Measurements from ENCODE around the gene C2CD4D.

DNA sequence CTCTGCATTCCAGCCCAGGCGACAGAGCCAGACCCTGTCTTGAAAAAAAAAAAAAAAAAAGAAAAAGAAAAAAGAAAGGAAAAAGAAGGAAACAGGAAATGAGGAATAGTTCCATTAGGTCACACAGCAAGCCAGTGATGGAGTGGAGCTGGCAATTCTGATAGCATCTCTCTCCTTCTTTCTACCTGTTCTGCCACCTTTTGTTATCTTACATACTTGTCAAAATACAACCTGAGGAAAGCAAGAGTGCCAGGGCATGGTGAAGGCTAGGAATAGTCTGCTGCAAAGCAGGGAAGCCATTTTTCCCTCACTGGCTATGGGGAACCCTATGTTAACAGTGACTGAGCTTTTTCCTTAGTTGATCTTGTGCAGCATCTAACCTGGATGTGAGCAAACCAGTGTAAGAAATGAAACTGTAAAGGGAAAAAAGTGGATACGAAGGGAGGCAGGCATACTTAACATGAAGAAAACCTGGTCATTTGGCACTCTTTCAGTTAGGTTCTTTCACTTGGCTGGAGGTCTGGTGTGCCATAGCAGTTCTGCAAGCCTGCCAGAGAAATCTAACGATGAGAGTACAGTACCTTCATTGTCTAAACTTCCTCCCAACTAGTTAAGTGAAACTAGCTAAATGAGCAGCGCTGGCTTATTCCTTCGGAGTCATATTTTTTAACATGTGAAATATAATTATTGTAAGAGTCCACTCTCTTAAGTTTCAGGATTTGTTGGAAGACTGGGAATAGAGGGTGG is 31.8 kb upstream of the C2CD4D start:
- TF ChIP-seq, protein P1, sequence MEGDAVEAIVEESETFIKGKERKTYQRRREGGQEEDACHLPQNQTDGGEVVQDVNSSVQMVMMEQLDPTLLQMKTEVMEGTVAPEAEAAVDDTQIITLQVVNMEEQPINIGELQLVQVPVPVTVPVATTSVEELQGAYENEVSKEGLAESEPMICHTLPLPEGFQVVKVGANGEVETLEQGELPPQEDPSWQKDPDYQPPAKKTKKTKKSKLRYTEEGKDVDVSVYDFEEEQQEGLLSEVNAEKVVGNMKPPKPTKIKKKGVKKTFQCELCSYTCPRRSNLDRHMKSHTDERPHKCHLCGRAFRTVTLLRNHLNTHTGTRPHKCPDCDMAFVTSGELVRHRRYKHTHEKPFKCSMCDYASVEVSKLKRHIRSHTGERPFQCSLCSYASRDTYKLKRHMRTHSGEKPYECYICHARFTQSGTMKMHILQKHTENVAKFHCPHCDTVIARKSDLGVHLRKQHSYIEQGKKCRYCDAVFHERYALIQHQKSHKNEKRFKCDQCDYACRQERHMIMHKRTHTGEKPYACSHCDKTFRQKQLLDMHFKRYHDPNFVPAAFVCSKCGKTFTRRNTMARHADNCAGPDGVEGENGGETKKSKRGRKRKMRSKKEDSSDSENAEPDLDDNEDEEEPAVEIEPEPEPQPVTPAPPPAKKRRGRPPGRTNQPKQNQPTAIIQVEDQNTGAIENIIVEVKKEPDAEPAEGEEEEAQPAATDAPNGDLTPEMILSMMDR (conservative IDR thresholded peaks at IDR 0.05): no peak
- no peak for TF ChIP-seq EZH2 (IDR thresholded peaks at IDR 0.05; ENCODE audit: low read depth)
